DMS79 treated with DMSO at 0.1 percent for 48 hours (cell line): ENCODE measurements around the gene SMARCAL1.

Experiments
- DNase-seq: peaks from one replicate; lab custom pipeline; 2025; lab: John Stamatoyannopoulos, UW

SMARCAL1 gene

GRCh38 chr2:216392945-216393840 is 19.1 kb upstream of the SMARCAL1 start:
- no peak for DNase-seq

DNA sequence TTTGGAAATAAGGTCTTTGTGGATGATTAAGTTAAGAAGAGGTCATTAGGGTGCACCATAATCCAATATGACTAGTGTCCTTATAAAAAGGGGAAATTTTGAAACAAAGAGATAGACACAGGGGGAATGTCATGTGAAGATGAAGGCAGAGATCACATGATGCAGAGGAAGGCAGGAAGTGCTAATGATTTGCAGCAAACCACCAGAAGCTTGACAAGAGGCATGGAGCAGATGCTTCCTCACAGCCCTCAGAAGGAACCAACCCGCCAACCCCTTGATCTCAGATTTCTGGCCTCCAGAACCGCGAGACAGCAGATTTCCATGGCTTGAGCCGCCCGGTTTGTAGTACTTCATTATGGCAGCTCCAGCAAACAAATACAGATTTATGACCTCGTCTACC is 17.4 kb upstream of the SMARCAL1 start:
- DNase-seq, result no peak

GRCh38 chr2:216399621-216400020 is 12.7 kb upstream of the SMARCAL1 start:
- DNase-seq, result no peak

GRCh38 chr2:216402751-216403150 is 9.5 kb upstream of the SMARCAL1 start:
- no peak for DNase-seq

- peak; percentile 9 for DNase-seq
Observed at GRCh38 chr2:216404010-216404618, 8.2 kb upstream of the SMARCAL1 start.

DNA sequence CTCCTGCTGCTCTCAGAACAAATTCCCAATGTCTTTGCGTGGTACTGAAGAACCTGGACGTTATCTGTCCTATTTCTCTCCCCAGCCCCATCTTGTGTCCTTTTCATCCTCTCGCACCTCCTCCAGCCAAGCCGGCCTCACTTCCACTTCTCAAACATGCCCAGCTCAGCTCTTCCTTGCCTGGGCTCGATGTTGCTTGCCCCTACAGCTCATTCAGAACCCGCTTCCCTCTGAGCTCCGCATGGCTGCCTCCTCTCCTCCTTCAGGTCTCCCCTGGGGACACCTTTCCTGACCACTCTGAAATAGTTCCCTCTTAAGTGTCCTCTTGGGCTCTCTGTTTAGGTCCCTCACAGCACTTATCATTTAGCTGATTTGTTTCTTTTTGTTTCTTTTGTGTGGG is 6.7 kb upstream of the SMARCAL1 start:
- peak; percentile 75 for DNase-seq

- peak; percentile 82 for DNase-seq
Observed at GRCh38 chr2:216406826-216407225, 5.5 kb upstream of the SMARCAL1 start.

DNA sequence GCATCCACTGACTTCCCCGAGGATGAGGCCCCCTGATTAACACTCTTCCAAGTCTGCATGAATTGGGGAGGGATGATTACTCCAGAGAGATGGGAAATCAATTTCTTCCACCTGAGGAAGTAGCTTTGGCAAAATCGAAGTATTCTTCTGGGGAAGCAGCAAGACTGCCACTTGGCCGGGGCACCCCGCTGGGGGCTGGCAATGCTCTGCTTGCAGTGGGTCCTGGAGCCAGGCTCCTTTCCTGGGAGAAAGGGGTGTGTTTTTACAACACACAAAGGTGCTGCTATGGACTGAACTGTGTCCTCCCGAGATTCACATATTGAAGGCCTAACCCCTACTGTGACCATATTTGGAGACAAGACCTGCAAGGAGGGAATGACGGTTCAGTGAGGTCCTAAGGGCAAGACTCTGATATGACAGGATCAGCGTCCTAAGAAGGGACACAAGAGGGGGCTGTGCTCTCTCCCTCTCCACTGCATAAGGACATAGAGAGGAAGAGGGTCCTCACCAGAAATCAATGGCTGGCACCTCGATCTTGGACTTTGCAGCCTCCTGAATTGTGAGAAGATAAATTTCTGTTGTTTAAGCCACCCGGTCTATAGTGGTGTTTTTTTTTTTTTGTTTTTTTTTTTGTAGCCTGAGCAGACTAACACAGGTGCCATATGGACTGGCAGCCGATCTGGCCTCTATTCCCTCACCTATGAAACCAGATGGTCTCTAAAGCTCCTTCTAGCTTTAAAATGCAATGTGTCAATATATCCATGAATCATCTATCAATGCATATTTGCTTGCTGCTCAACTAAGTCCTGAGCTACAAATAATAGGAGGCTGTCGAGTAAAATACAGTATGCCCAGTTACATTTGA is 3.6 kb upstream of the SMARCAL1 start:
- no peak for DNase-seq

GRCh38 chr2:216410550-216410949 is 1.7 kb upstream of the SMARCAL1 start:
- no peak for DNase-seq

DNA sequence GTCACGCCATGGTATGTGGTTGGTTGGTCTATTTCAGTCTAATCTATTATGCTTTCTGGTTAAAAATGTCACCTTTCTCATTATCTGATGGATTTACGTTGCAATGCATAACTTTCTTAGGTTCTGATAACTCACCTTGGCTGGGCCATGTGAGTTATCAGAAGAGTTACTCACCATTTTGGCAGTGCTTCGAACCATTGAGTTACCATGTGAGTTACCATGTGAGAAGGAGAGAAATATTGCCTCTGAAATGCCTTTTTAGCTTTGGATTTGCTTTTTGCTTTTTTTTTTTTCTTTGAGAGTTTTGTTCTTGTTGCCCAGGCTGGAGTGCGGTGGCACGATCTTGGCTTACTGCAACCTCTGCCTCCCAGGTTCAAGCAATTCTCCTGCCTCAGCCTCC is 1.6 kb downstream of the SMARCAL1 start:
- DNase-seq, result no peak

- no peak for DNase-seq
Observed at GRCh38 chr2:216414772-216415319, 2.6 kb downstream of the SMARCAL1 start.

- DNase-seq, result no peak
Observed at GRCh38 chr2:216415541-216415940, 3.3 kb downstream of the SMARCAL1 start.

DNA sequence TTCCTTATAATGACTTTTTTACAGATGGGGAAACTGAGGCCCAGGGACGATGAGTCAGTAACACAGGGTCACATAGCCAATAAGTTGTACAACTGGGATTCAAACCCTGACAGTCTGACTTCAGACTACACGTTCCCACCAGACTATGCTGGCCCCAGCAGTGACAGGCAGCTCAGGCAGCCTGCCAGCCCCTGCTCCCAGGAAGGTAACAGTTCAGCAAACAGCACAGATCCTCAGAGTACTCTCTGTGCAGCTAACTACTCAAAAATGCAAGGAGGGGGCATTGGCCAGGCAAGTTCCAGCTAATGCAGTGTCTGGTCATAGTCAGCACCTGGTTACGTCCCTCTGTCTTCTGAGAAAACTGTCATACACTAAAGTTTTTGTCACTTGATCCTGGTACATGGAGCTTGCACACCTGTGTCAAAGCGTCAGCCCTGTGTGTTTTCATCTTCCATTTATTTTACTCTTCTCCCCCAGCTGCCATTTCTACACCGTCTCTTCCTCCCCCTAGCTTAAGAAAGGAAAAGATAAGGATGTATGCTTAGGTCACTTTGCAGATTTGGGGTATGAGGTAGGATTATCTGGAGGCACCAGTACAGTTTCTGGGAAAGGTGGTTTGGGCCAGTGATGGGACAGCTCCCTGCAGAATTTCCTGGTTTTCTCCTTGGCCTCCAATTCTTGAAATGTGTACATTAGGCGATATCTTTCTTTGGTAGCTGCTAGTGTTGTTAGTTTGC is 4.5 kb downstream of the SMARCAL1 start:
- no peak for DNase-seq

GRCh38 chr2:216418981-216419380 is 6.7 kb downstream of the SMARCAL1 start:
- DNase-seq, result no peak

DNA sequence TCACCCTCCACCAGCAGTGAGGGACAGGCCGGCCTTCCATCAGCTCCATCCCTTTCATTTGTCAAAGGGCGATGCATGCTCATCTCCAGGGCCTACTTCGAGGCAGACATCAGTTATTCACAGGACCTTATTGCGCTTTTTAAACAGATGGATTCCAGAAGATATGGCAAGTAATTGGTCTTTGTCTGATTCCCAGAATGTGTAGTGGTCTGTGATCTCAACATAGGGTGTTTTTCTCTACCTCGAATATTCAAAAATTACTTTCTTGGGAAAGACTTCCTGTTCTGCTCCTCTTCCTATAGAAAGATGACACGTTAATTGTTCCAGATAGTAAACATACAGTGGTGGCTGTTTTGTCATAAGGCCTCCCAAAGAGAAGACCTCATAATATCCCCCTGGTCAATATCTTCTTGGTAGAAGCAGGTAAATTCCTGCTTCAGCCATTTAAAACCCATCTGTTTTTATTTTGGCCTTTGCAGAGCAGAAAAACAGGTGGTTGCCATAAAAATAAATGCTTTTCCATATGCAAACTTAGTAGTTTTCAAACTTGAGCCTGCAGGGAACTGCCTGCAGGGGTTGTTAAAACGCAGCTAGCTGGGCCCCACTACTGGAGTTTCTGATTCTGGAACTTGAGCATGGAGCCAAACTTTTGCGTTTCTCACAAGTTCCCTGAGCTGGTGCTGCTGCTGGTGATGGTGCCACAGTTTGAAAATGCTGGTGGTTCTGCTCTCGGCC is 8.2 kb downstream of the SMARCAL1 start:
- no peak for DNase-seq

DNA sequence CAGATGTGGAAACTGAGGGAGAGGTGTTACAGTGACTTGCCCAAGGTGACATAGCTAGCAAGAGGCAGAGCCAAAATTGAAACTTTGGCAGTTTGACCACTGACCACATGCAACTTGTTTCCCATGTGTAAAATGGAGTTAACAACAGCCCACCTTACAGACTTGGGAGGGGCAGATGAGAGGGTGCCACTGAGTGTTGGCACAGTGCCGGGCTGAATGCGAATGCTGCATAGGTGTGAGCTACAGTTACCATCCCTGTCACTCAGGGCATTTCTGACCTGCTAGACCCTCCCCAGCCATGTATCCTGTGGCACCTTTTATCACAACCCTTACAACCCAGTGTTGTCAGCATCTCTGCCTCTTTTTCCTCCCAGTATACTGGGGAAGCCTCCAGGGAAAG is 10.8 kb downstream of the SMARCAL1 start:
- no peak for DNase-seq

GRCh38 chr2:216424274-216424673 is 12.0 kb downstream of the SMARCAL1 start:
- DNase-seq, result no peak

DNA sequence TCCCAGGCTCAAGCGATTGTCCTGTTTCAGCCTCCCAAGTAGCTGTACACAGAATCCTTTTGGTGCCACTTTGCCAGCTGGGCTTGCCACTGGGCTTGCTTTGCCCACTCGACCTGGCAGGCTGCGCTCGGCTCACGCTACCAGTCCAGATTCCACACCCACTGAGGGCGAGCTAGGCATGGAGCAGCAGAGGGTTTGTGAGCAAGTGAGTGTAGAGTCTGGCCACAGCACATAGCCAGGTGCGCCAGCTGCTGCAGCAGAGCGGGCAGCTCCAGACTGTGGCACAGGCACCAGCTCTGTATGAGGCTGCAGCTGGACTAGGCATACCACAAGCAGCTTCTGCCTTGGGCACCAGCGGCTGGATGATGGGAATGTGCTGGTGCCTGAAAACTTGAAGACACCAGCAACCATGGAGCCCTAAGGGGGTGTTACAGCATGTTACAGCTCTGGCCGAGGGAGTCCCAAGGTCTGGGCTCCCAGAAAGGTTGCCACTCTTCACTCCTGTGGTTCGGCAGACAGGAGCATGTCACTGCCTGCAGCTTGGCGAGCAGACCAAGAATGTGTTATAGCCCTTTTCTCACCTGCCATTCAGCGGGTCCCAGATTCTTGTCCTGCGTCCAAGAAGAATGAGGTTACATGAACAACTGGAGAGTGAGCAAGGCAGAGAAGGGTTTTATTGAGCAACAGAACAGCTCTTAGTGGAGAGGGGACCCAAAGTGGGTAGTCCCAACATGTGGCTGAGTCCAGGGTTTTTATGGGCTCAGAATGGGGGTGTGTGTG is 12.9 kb downstream of the SMARCAL1 start:
- no peak for DNase-seq

- DNase-seq, result no peak
Observed at GRCh38 chr2:216426166-216426777, 14.0 kb downstream of the SMARCAL1 start.

DNA sequence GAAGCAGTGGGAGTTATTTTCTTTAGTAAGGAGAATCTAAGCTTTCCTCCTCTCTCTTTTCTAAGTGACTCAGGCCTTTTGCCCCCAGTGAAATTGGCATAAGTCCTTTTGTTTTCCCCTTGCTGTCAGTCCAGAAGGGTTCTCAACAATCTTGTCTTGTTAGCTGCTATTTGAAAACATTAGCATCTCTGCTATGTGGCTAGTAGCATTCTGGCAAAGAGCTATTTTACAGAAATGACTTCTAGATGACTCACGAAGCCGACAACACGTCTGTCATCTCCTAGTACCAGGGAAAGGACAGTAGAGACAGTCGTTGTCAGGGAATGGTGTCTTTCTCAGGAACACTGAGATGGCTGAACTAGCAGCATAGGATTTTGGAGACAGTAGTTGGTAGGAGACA is 14.7 kb downstream of the SMARCAL1 start:
- no peak for DNase-seq
